DMS 273 (cell line): ENCODE data around the gene PAM16.

Experiments used
- DNase-seq: peaks from one replicate; lab custom pipeline; 2025; ENCODE audit not compliant: unreplicated experiment; lab: John Stamatoyannopoulos, UW

PAM16 gene

DNA sequence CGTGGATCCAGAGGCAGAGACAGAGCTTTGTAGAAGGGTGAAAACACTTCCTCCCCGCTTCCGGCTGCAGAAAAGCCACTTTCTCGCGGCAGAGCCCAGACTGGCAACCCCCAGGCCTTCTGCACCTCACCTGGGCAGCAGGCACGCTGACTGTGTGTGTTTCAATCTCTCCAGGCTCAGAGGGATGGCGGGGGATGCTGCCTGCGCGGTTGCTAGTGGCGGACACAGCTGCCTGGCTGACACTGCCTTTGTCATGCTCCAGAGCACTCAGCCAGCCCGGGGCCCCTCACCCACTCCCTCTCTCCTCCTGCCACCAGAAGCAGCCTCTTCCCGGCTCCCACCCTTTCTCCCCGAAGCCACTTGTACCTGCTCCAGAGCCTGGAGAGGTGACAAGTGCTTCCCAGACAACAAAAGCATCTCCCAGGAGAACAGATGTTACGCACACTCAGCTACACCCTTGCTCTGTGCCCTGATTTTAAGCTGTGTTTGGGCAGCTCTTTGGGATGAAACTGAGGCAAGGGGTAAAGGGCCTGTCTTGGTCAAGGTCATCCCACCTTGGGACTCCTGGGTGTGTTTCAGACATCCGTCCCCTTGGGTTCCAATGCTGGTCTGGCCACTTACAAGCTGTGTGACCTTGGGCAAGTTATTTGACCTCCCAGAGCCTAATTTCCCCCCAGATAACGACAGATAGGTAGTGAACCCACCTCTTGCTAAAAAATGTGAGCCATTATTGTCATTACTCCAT, 44.5 kb downstream of the PAM16 start:
- no peak for DNase-seq

DNA sequence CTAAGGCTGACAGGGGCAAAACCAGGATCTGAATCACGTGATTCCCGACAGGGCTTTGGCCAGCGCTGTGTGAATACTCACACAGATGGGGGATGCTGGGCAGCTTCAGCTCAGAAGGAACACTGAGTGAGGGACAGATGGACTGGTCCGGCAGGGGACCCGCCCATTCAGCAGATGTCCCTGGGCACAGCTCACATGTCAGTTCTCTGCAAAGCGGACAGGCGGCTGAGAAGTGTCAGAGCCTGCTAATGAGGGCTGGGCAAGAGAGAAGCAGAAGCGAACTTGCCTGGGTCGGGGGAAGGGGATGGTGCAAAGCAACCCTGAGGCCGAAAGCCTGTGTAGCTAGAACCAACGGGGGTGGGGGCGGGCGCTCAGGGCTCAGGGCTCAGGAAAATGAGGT, 47.1 kb downstream of the PAM16 start:
- DNase-seq = peak; percentile 90

DNA sequence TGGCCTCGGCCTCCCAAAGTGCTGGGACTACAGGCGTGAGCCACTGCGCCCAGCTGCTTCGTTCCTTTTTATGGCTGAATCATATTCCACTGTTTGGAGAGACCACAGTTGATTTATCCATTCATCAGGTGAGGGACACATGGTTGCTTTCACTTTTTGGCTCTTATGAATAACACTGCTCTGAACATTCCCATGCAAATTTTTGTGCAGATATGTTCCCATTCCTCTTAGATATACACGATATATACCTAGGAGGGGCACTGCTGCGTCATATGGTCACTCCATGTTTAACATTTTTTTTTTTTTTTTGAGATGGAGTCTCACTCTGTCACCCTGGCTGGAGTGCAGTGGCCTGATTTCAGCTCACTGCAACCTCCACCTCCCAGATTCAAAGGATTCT, 49.2 kb downstream of the PAM16 start:
- no peak for DNase-seq

DNA sequence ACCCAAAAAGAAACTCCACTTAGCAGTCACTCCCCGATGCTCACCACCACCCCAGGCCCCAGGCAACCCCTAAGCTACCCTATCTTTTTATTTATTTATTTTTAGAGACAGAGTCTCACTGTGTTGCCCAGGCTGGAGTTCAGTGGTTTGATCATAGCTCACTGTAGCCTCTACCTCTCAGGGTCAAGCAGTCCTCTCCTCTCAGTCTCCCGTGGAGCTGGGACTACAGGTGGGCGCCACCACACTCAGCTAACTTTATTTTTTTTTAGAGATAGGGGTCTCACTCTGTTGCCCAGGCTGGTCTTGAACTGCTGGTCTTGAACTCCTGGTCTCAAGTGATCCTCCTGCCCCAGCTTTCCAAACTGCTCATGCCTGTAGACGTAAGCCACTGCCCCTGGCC, 49.9 kb downstream of the PAM16 start:
- no peak for DNase-seq

DNA sequence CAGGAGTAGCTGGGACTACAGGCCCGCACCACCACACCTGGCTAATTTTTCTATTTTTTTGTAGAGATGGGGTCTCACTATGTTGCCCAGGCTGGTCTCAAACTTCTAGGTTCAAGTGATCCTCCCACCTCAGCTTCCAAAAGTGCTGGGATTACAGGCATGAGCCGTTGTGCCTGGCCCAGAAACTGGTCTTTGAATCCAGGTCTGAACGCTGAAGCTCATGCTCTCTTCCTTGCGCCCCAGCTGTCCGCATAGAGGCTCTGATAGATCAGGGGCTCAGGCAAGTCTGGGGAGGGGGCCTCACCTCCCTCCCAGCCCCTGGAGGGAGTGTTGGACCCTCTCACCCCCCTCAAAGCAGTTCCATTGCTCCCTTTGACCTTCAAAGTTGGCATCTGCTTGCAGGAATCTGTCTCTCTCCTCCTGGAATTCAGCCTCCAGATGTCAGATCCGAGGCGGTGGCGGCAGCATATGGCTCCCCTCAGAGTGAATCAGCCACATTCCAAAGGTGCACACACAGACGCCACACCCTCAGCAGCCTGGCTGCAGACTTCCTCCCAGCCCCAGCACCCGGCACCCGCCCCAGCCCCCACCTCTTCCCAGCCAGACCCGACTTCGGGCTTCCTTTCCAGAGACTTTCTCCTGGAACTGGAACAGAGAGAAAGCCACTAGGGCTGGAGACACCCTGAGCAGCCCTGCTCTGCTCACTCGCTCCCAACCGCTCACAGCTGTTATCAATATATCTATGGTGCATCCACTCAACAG, 52.2 kb downstream of the PAM16 start:
- DNase-seq = peak; percentile 97

DNA sequence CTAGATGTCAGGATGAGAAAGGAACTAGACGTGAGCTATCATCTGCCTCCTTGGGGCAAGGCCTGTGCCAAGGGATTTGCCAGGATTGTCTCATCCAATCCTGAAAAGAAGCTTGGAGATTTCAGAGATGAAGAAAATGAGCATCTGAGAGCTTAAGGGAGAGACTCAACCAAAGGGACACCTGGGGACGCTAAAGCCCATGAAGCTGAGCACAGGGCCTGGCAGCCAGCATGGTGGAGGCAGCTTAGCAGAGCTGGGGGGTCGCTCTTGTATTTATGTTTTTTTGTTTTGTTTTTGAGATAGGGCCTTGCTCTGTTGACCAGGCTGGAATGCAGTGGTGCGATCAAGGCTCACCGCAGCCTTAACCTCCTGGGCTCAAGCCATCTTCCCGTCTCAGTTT, 53.6 kb downstream of the PAM16 start:
- DNase-seq = no peak

DNA sequence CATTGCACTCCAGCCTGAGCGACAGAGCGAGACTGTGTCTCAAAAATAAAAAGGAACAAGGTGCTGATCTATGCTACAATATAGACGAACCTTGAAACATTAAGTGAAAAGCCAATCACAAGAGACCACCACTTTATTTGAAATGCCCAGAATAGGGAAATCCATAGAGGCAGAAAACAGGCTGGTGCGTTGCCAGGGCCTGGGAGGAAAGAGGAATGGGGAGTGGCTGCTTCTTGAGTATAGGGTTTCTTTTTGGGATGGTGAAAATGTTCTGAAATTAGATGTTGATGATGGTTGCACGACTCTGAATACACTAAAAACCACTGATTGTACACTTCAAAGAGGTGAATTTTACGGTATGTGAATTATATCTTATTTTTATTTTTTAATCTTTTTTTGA, 55.5 kb downstream of the PAM16 start:
- no peak for DNase-seq

DNA sequence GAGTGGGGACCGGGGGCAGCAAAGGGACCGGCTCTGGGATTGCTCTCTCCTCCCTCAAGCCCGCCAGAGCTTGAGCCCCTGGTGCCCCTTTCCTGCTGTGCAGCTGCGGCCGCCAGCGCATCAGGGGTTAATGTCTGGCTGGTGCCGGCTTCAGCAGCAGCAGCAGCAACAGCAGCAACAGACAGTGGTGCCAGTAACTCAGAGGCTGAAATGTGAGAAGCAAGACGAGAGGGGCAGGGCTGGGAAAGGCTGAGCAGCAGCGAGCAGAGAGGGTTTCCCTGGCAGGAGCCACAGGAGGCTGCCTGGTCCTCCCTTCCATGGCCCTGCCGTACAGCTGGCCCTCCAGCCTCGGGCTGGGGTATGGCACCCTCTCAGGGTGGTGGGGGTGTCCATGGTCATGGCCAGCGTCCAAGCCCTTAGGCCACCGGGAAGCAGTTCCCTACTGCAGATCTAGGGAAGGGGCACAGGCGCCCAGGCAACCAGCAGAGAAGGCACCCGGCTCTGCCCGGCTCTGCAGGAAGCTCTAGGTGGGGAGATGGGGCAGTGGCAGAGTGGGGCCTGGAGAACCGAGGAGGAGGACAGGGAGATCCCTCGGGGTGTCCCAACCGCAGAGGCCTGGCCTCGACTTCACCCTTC, 57.2 kb downstream of the PAM16 start:
- peak; percentile 90 for DNase-seq

DNA sequence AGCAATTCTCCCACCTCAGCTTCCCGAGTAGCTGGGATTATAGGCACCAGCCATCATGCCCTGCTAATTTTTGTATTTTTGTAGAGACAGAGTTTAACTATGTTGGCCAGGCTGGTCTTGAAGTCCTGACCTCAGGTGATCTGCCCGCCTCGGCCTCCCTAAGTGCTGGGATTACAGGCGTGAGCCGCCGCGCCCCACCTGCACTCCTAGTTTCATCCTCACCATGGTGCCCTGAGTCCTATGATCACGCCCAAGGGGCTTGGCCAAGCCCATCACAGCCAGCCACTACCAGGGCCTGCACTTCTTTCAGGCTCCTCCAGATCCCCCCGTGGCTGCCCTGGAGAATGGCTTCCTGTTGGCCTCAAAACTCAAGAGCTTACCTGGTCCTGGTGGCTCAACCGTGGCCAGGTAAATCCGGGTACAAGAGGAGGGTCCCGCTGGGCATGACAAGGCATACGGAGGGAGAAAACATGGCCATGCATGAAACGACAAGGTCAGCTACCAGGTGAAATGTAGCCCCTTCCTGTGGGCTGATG, 57.9 kb downstream of the PAM16 start:
- no peak for DNase-seq

DNA sequence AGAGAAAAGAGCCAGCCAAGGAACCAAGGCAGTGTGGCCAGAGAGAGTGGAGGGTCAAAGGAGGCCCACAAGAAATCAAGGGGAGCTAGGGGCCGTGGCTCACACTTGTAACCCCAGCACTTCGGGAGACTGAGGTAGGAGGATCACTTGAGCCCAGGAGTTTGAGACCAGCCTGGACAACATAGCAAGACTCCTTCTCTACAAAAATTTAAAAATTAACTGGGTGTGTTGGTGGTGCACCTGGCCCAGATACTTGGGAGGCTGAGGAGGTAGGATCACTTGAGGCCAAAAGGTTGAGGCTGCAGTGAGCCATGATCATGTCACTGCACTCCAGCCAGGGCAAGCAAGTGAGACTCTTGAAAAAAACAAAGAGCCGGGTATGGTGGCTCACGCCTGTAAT, 59.4 kb downstream of the PAM16 start:
- DNase-seq = no peak
